Measurements from ENCODE around the gene ABCC2.
A peak's percentile ranks its signal among the peaks of the same experiment; 100 is the strongest.
"Not testable (repeated sequence)": the region's sequence is repeated elsewhere in the genome, so short reads cannot be mapped to it uniquely, and the experiment has no call there.

The ABCC2 gene

DNA sequence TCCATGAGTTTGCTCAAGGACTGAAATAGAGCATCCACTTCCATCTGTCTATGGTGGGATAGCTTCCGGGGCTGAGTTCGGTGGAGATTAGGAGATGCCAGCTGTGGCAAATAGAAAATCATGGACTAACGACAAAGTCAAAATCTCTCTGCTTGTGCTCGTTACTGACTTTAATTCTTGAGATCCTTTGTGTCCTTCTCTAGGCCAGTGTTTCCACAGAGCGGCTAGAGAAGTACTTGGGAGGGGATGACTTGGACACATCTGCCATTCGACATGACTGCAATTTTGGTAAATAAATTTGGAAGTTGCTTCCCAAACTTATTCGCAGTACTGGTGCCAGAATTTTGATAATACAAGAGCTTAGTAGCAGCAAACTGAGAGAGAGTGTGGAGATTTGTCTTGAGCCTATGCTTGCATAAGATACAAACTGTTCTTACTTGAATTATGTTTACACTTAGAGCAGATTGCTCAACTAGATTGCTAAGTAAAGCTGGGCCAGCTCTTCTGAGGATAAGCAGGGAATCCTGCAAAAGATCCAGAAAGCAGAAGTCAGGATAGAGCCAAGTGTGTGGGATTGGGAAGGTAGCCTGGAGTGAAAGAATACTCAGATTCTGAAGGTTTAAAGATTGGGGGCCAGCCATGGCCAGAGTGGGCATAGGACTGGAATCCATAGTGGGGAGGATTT is 27.6 kb downstream of the ABCC2 start:
- no peak for DNase-seq

- no peak for DNase-seq
These were observed 29.7 kb downstream of the ABCC2 start for GRCh38 chr10:99812177-99812576.

DNA sequence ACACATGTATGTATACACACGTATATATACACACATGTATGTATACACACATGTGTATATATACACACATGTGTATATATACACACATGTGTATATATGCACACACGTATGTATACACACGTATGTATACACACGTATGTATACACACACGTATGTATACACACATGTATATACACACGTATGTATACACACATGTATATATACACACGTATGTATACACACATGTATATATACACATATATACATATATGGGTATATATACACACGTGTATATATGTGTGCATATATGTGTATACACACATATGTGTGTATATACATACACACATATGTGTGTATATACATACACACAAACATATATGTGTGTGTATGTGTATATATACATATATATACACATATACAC is 31.7 kb downstream of the ABCC2 start:
- DNase-seq, result no peak

GRCh38 chr10:99815621-99816020 is 33.2 kb downstream of the ABCC2 start:
- DNase-seq, result no peak

- DNase-seq, result no peak
These were observed 45.5 kb downstream of the ABCC2 start for GRCh38 chr10:99827936-99828335.

DNA sequence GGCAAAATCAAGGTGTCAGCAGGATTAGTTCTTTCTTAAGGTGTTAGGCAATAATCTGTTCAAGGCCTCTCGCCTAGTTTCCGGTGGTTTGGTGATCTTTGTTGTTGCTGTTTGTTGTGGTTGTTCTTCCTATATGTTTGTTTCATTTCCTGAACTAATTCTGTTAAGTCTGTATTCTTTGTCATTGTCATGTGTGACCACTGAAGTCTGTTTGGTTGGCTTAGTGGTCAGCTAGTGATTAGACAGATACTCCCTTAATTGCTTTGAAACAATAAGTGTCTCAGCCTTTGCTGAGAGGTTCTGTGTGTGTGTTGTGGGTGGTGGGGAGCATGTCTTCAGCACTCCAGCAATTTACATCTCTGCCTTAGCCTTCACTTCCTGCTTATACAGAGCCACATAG is 46.0 kb downstream of the ABCC2 start:
- no peak for DNase-seq

- no peak for DNase-seq
These were observed 50.0 kb downstream of the ABCC2 start for GRCh38 chr10:99832439-99832838.

GRCh38 chr10:99834410-99834809 is 52.0 kb downstream of the ABCC2 start:
- DNase-seq, result no peak

GRCh38 chr10:99835947-99836346 is 53.5 kb downstream of the ABCC2 start:
- no peak for DNase-seq

- no peak for DNase-seq
These were observed 54.3 kb downstream of the ABCC2 start for GRCh38 chr10:99836711-99837110.

DNA sequence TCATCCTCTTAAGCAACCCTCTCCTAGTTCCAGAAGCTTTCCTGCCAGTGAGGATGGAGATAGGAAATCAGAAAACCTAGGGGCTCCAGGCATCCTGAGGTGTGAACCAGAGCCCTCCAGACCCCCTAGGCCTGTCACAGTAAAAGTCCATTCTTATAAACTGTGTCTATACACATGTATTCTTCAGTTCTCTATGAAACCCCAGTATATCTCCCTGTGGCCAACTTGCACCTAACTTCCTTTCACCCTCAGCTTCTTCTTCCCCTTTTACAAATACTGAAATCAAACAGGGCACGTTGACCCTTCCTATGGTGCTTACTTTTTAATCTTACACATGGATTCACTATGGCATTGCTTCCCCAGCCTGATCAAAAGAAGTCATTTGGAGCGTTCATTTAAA is 58.4 kb downstream of the ABCC2 start:
- DNase-seq, result not testable (repeated sequence)

- DNase-seq, result no peak
These were observed 59.3 kb downstream of the ABCC2 start for GRCh38 chr10:99841746-99842145.

DNA sequence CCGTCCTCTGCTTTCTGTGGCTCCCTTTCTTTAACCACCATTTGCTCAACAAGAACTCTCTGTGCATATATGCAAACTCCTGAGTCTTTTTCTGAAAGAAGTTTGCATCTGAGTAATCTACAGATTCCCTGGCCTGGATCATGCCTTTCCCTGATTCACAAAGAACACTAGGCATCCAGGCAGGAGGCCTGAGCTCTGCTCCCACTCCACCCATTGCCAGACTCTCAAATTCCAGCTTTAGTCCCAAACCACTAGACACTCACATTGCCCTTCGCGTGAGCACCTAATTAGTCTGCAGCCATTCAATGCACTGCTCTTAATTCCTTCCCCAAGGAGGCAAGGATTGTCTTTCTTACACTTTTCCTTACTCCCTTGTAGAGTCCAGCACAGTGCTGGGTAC is 60.9 kb downstream of the ABCC2 start:
- no peak for DNase-seq

GRCh38 chr10:99844433-99844955 is 62.1 kb downstream of the ABCC2 start:
- DNase-seq, result no peak

GRCh38 chr10:99845837-99846382 is 63.5 kb downstream of the ABCC2 start:
- peak; percentile 47 for DNase-seq

GRCh38 chr10:99849057-99849456 is 66.6 kb downstream of the ABCC2 start:
- no peak for DNase-seq

DNA sequence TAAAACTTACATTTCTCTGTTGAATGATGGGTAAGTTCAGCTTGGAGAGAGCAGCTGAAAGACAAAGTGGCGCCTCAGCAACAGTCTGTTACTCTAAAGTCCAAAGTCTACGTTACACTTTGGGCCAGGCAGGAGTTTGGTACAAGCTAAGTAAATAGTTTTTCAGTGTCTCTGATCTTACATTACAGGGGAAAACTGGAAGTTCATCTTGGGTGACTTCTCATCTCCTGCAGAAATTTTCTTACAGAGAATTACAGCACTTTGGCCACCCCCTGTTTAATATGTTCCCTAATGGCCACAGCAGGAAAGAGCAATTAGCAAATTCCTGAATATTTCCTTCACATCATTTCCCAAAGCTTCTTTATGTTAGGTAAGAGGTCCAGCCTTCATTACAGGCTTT is 67.1 kb downstream of the ABCC2 start:
- no peak for DNase-seq

GRCh38 chr10:99850021-99850766 is 67.8 kb downstream of the ABCC2 start:
- DNase-seq, result no peak

DNA sequence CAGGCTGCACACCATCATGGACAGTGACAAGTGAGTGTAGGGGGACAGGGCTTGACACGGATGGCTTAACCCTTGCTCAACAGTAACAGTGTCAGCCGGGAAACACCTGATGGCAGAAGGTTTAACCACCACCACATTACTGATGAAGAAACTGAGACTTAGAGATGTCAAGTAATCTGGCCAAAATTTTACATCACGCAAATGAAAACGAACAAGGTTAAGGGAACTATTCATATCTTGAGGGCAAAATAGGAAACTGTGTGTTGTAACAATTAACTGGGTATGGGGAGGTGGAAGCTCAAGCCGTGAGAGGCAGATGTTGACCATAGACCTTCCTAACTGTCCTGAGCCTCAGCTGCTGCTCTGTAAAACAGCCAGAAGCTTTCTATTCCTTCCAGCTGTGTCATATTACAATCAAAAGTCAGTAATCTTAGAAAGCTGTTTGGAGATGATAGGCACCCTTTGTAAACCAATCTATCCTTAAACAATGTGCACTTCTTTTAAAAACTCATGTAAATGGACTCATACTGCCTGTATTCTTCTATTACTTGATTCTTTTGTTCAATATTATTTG is 68.4 kb downstream of the ABCC2 start:
- DNase-seq, result no peak

DNA sequence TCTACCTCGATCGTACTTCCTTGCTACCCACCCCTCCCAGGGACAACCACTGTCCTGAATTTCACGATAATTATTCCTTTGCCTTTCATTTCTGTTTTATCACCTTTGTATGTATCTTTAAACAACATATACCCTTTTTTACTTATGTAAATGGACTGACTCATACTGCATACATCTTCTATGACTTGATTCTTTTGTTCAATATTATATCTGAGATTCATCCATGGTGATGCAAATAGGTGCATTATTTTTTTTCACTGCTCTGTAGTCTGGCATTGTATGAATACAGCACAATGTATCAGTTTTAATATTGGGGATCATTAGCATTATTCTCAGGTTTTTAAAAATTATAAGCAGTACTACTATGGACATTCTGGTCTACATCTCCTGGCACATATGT is 69.4 kb downstream of the ABCC2 start:
- DNase-seq, result no peak

- no peak for DNase-seq
These were observed 70.2 kb downstream of the ABCC2 start for GRCh38 chr10:99852481-99853213.

GRCh38 chr10:99853655-99854054 is 71.2 kb downstream of the ABCC2 start:
- DNase-seq, result no peak

DNA sequence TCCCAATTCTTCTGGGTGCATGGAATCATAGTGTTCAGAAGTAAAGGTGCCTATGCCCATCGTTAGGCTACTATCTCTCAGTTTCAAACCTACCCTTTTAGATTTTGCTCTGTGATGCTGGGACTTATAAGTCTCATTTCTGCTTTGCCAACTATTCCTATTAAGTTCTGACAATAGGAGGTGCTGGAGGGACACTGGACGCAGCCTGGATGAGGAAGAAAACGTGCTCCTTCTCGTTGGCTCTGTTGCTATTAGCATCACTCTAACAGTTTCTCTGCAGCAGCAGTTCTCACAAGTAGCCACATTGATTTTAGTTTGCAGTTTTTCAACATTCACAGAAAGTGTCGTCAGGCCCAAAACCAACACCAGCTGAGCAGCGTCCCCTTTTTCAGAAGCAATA is 72.4 kb downstream of the ABCC2 start:
- no peak for DNase-seq

Measured in DMS79 treated with DMSO at 0.1 percent for 48 hours (cell line).